Measurements from ENCODE around the gene IFNK. TPM values are rescaled to one million over a fixed set of nuclear protein-coding genes. Genes with fewer than 3 reads are reported as not detected.

The IFNK gene
- total RNA-seq, 2 experiments from 2014 or later = not detected

DNA sequence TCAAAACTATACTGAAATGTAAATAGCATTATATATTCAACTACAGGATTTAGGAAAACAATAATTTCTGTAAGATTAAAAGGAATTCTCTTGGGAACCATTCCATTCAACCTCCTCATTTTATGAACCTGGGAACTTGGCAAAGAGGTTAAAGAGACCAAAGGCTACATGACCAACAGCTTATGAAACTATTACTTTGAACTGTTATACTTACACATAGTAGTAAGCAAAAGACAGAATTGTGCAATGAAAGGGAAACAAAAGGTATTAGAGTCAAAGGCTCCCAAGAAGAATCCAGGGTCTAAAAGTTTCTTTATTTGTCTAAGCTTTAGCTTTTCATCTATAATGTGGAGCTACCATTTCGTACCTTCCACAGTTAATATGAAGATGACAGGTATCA, 42.0 kb downstream of the IFNK start:
- Mint-ChIP-seq H3K9me3 (no peaks in the 10 kb centered on the region), H3K27ac (no peak overlapping the region), H3K27me3 (no peaks in the 10 kb centered on the region), H3K4me3 (no peak overlapping the region), H3K4me1 (ENCODE audit: low read depth) (peaks cover 42% of the 10 kb centered on the region), H3K36me3 (ENCODE audit: low read depth) (peaks cover 46% of the 10 kb centered on the region)
- Histone ChIP-seq H3K4me1 (ENCODE audit: insufficient read depth, low read length) (peaks cover 3% of the 10 kb centered on the region), H3K4me3 (ENCODE audit: low read length) (no peak overlapping the region), H3K27ac (ENCODE audit: low read depth in 1 of 2, low read length in 2 of 2) (no peak overlapping the region), H3K27me3 (ENCODE audit: control insufficient read depth in 1 of 2, insufficient read depth in 2 of 2, low read length in 2 of 2) (no peaks in the 10 kb centered on the region), H3K36me3 (ENCODE audit: insufficient read depth, low read length) (peaks cover 20% of the 10 kb centered on the region), H3K9me3 (ENCODE audit: control insufficient read depth in 1 of 2, insufficient read depth in 1 of 2, low read length in 2 of 2) (no peaks in the 10 kb centered on the region)
- POLR2A ChIA-PET = no interaction called here
- DNase-seq (no peak), ATAC-seq (ENCODE audit: poor library complexity) (no peak)
- no peak for TF ChIP-seq CTCF (IDR thresholded peaks at IDR 0.05)
- CTCF ChIA-PET = no interaction called here
- intact Hi-C loops (cut with DNase I, micrococcal nuclease) = no loop called here

- Histone ChIP-seq H3K27ac (ENCODE audit: low read depth in 1 of 2, low read length in 2 of 2) (no peak overlapping the region), H3K36me3 (ENCODE audit: insufficient read depth, low read length) (peaks cover 11% of the 10 kb centered on the region), H3K27me3 (ENCODE audit: control insufficient read depth in 1 of 2, insufficient read depth in 2 of 2, low read length in 2 of 2) (no peaks in the 10 kb centered on the region), H3K4me3 (ENCODE audit: low read length) (no peak overlapping the region), H3K9me3 (ENCODE audit: control insufficient read depth in 1 of 2, insufficient read depth in 1 of 2, low read length in 2 of 2) (no peaks in the 10 kb centered on the region), H3K4me1 (ENCODE audit: insufficient read depth, low read length) (peaks cover 18% of the 10 kb centered on the region)
- intact Hi-C loops (cut with DNase I, micrococcal nuclease) = no loop called here
- CTCF ChIA-PET = interaction anchor here (2.3 kb wide), 1 partner anchor 13 kb away, joined by 5 read pairs; no protein-coding TSS in a partner anchor
- ATAC-seq (ENCODE audit: poor library complexity) = no peak
- Mint-ChIP-seq H3K27me3 (peaks cover 5% of the 10 kb centered on the region), H3K27ac (no peak overlapping the region), H3K4me3 (no peak overlapping the region), H3K36me3 (ENCODE audit: low read depth) (peaks cover 43% of the 10 kb centered on the region), H3K9me3 (no peaks in the 10 kb centered on the region), H3K4me1 (ENCODE audit: low read depth) (peaks cover 60% of the 10 kb centered on the region)
- POLR2A ChIA-PET = no interaction called here
- TF ChIP-seq CTCF (IDR thresholded peaks at IDR 0.05) = no peak
- DNase-seq = no peak
These were observed 45.3 kb downstream of the IFNK start for GRCh38 chr9:27569406-27569805.

GRCh38 chr9:27571011-27571410, 46.9 kb downstream of the IFNK start:
- Histone ChIP-seq H3K27me3 (ENCODE audit: control insufficient read depth in 1 of 2, insufficient read depth in 2 of 2, low read length in 2 of 2) (no peaks in the 10 kb centered on the region), H3K36me3 (ENCODE audit: insufficient read depth, low read length) (peaks cover 10% of the 10 kb centered on the region), H3K4me3 (ENCODE audit: low read length) (no peak overlapping the region), H3K4me1 (ENCODE audit: insufficient read depth, low read length) (peaks cover 21% of the 10 kb centered on the region), H3K27ac (ENCODE audit: low read depth in 1 of 2, low read length in 2 of 2) (no peak overlapping the region), H3K9me3 (ENCODE audit: control insufficient read depth in 1 of 2, insufficient read depth in 1 of 2, low read length in 2 of 2) (no peaks in the 10 kb centered on the region)
- Mint-ChIP-seq H3K9me3 (no peaks in the 10 kb centered on the region), H3K27ac (peak overlapping the region; percentile 98), H3K27me3 (peaks cover 5% of the 10 kb centered on the region), H3K4me3 (peak overlapping the region; percentile 26), H3K36me3 (ENCODE audit: low read depth) (peaks cover 29% of the 10 kb centered on the region), H3K4me1 (ENCODE audit: low read depth) (peaks cover 51% of the 10 kb centered on the region)
- POLR2A ChIA-PET = no interaction called here
- ATAC-seq (ENCODE audit: poor library complexity) (no peak), DNase-seq (no peak)
- TF ChIP-seq CTCF (IDR thresholded peaks at IDR 0.05) = no peak
- CTCF ChIA-PET = interaction anchor here (0.9 kb wide), 1 partner anchor 42 kb away, joined by 4 read pairs; the partner anchor contains the start of gene MOB3B
- intact Hi-C loops (cut with DNase I, micrococcal nuclease) = loop anchor here (5.0 to 10.0 kb wide), 4 partner anchors 44 to 679 kb away; partner anchors contain the start of genes IFT74 (in 2 of the 2), CAAP1 (in 1 of the 2) and MOB3B (in 1 of the 2)

All from CD4-positive, alpha-beta T cell (primary cell).